ENCODE measurements around the gene HOXD13. TPM values are rescaled to one million over a fixed set of nuclear protein-coding genes. Genes with fewer than 3 reads are reported as not detected.

Gene HOXD13
- total and polyA plus RNA-seq, 2 of the 13 experiments (the other 11 are each of a cell fraction or from before 2014, with no cell fraction given): not detected

GRCh38 chr2:176088048-176088936 is 4.2 kb upstream of the HOXD13 start (continued):
- TF ChIP-seq HOXA7 (CRISPR knock-in tag; IDR thresholded peaks at IDR 0.05): no peak
- TF ChIP-seq MEIS1 (CRISPR knock-in tag; IDR thresholded peaks at IDR 0.05; ENCODE audit: borderline replicate concordance): no peak
- 0 out of 2 replicates have a peak, but pooled peaks have one; percentile 43 for TF ChIP-seq YEATS4 (CRISPR knock-in tag; IDR thresholded peaks at IDR 0.05; ENCODE audit: borderline replicate concordance)
- 0 out of 2 replicates have a peak, but pooled peaks have one; percentile 19 for TF ChIP-seq ZBTB26 (CRISPR knock-in tag; IDR thresholded peaks at IDR 0.05; ENCODE audit: borderline replicate concordance)
- 0 out of 2 replicates have a peak, but pooled peaks have one; percentile 28 for TF ChIP-seq ZNF446 (CRISPR knock-in tag; IDR thresholded peaks at IDR 0.05)
- no peak for TF ChIP-seq ZNF180 (CRISPR knock-in tag; IDR thresholded peaks at IDR 0.05; ENCODE audit: borderline replicate concordance, low read depth)
- TF ChIP-seq DMAP1 (CRISPR knock-in tag; IDR thresholded peaks at IDR 0.05): peak; percentile 40; the same call in 1 of the 2 replicates
- no peak for TF ChIP-seq SRSF4 (IDR thresholded peaks at IDR 0.05; ENCODE audit: low read depth, low read length, poor library complexity, severe bottlenecking)
- no peak for TF ChIP-seq ZNF549 (CRISPR knock-in tag; IDR thresholded peaks at IDR 0.05)
- no peak for TF ChIP-seq ATF3 (CRISPR knock-in tag; IDR thresholded peaks at IDR 0.05)
- TF ChIP-seq ZNF263 (CRISPR knock-in tag; IDR thresholded peaks at IDR 0.05): no peak; the same call in 1 of the 2 replicates
- peak; percentile 97; the same call in 1 of the 2 replicates for TF ChIP-seq ZNF598 (CRISPR knock-in tag; IDR thresholded peaks at IDR 0.05; ENCODE audit: borderline replicate concordance)
- no peak for TF ChIP-seq ZNF577 (CRISPR knock-in tag; IDR thresholded peaks at IDR 0.05; ENCODE audit: borderline replicate concordance, low read depth)
- TF ChIP-seq ZNF567 (CRISPR knock-in tag; IDR thresholded peaks at IDR 0.05; ENCODE audit: borderline replicate concordance): no peak
- no peak for TF ChIP-seq AKNA (CRISPR knock-in tag; IDR thresholded peaks at IDR 0.05; ENCODE audit: borderline replicate concordance)
- TF ChIP-seq ZNF546 (CRISPR knock-in tag; conservative IDR thresholded peaks at IDR 0.05): no peak
- TF ChIP-seq CENPT (CRISPR knock-in tag; IDR thresholded peaks at IDR 0.05; ENCODE audit: low read depth): no peak
- TF ChIP-seq ZNF543 (CRISPR knock-in tag; IDR thresholded peaks at IDR 0.05): 0 out of 2 replicates have a peak, but pooled peaks have one; percentile 41
- TF ChIP-seq KAT8 (CRISPR knock-in tag; IDR thresholded peaks at IDR 0.05): no peak
- TF ChIP-seq ZNF615 (CRISPR knock-in tag; IDR thresholded peaks at IDR 0.05; ENCODE audit: borderline replicate concordance): no peak
- TF ChIP-seq ZNF441 (CRISPR knock-in tag; IDR thresholded peaks at IDR 0.05; ENCODE audit: borderline replicate concordance): peak; percentile 40; the same call in 1 of the 2 replicates
- TF ChIP-seq POLR2AphosphoS2 (IDR thresholded peaks at IDR 0.05; ENCODE audit: low read depth, low read length): no peak
- peak; percentile 73; the same call in 1 of the 2 replicates for TF ChIP-seq KDM3A (CRISPR knock-in tag; IDR thresholded peaks at IDR 0.05; ENCODE audit: low read depth)

Measured in HepG2 (cell line).